IMR-90 (cell line): ENCODE results near the gene PRKCA. TPM values are rescaled to one million over a fixed set of nuclear protein-coding genes. Genes with fewer than 3 reads are reported as not detected.

ENCODE experiments used
- ATAC-seq: fragments of 200-7000 bp; cut with Tn5 transposase; 2 replicates; pipeline ENCODE4 v1.9.1; 2020; ENCODE audit warnings: low read depth, mild to moderate bottlenecking, moderate library complexity
- BruUV-seq: library from RNA; stranded (reverse); fragments of 400-500 nt; replicated peaks from 2 replicates; lab custom pipeline; 2021; lab: Mats Ljungman, UMichigan
- CTCF ChIA-PET: fragments of 300-600 bp; formaldehyde crosslinking; extraction: SDS; loops from one replicate; lab custom pipeline; 2021; ENCODE audit warnings: antibody characterized with exemption; lab: Yijun Ruan, JAX
- POLR2A ChIA-PET: fragments of 300-600 bp; sonication (Branson Sonifier 250); formaldehyde crosslinking; loops from one replicate; lab custom pipeline; 2022; ENCODE audit warnings: antibody characterized with exemption; ENCODE audit not compliant: unreplicated experiment; lab: Charles Lee
- DNase-seq: peaks from one replicate; pipeline ENCODE4 v3.0.0; 2013
- H2AFZ ChIP-seq: replicated peaks from 2 replicates; pipeline ENCODE3; 2013; ENCODE audit warnings: low read length, mild to moderate bottlenecking; ENCODE audit not compliant: poor library complexity
- H2AK5ac ChIP-seq: 2 replicates; pipeline ENCODE4 v1.6.1; 2013; ENCODE audit warnings: low read depth, low read length, inconsistent platforms
- H2AK9ac ChIP-seq: replicated peaks from 2 replicates; pipeline ENCODE3; 2013; ENCODE audit warnings: mild to moderate bottlenecking, low read depth, low read length, moderate library complexity; ENCODE audit not compliant: poor library complexity
- H2BK120ac ChIP-seq: 2 replicates; pipeline ENCODE4 v1.6.1; 2013; ENCODE audit warnings: low read depth, low read length, inconsistent platforms
- H2BK15ac ChIP-seq: 3 replicates; pipeline ENCODE4 v1.6.1; 2013; ENCODE audit warnings: low read depth, low read length, inconsistent platforms
- H2BK20ac ChIP-seq: 2 replicates; pipeline ENCODE4 v1.6.1; 2013; ENCODE audit warnings: low read depth, mild to moderate bottlenecking, inconsistent platforms, low read length, moderate library complexity
- H2BK5ac ChIP-seq: 2 replicates; pipeline ENCODE4 v1.6.1; 2013; ENCODE audit warnings: mild to moderate bottlenecking, low read depth, low read length, inconsistent platforms; ENCODE audit not compliant: poor library complexity, severe bottlenecking
- H3K14ac ChIP-seq: replicated peaks from 2 replicates; pipeline ENCODE4 v1.6.1; 2013; ENCODE audit warnings: low read depth, low read length, inconsistent platforms
- H3K18ac ChIP-seq: 2 replicates; pipeline ENCODE4 v1.6.1; 2013; ENCODE audit warnings: low read depth, low read length, control low read depth
- H3K23ac ChIP-seq: 2 replicates; pipeline ENCODE4 v1.6.1; 2013; ENCODE audit warnings: low read depth, low read length, inconsistent platforms
- H3K27ac ChIP-seq: 2 replicates; pipeline ENCODE4 v1.5.1; 2013; ENCODE audit warnings: mild to moderate bottlenecking, control low read depth, low read length; ENCODE audit not compliant: insufficient read depth
- H3K27me3 ChIP-seq: 2 replicates; pipeline ENCODE4 v1.6.1; 2013; ENCODE audit warnings: low read length; ENCODE audit not compliant: control insufficient read depth, insufficient read depth
- H3K36me3 ChIP-seq: 2 replicates; pipeline ENCODE4 v1.6.1; 2013; ENCODE audit warnings: low read length, mixed read lengths; ENCODE audit not compliant: control insufficient read depth, insufficient read depth
- H3K4ac ChIP-seq: 2 replicates; pipeline ENCODE4 v1.6.1; 2013; ENCODE audit warnings: low read depth, low read length, inconsistent platforms
- H3K4me1 ChIP-seq: 2 replicates; pipeline ENCODE4 v1.6.1; 2013; ENCODE audit warnings: low read length, mixed read lengths; ENCODE audit not compliant: control insufficient read depth, insufficient read depth
- H3K4me2 ChIP-seq: 2 replicates; pipeline ENCODE4 v1.6.1; 2013; ENCODE audit warnings: low read depth, mild to moderate bottlenecking, control low read depth, low read length, moderate library complexity
- H3K4me3 ChIP-seq: 2 replicates; pipeline ENCODE4 v1.5.1; 2013; ENCODE audit warnings: low read depth, mild to moderate bottlenecking, control low read depth, low read length, moderate library complexity; ENCODE audit not compliant: insufficient read depth
- H3K56ac ChIP-seq: 2 replicates; pipeline ENCODE4 v1.6.1; 2013; ENCODE audit warnings: low read length, inconsistent platforms; ENCODE audit not compliant: insufficient read depth; ENCODE audit errors: extremely low read depth
- H3K79me1 ChIP-seq, 2 experiments: 2 replicates each; pipeline ENCODE4 v1.6.1; 2013; ENCODE audit warnings: low read length in 2 of 2, inconsistent platforms in 1 of 2, low read depth in 1 of 2
- H3K9ac ChIP-seq: 2 replicates; pipeline ENCODE4 v1.6.1; 2013; ENCODE audit warnings: low read depth, low read length, control low read depth
- H3K9me1 ChIP-seq: 2 replicates; pipeline ENCODE4 v1.6.1; 2013; ENCODE audit warnings: low read length, inconsistent platforms; ENCODE audit not compliant: insufficient read depth
- H3K9me3 ChIP-seq: 2 replicates; pipeline ENCODE4 v1.6.1; 2013; ENCODE audit warnings: low read length; ENCODE audit not compliant: control insufficient read depth, insufficient read depth
- H4K20me1 ChIP-seq: 2 replicates; pipeline ENCODE4 v1.6.1; 2013; ENCODE audit warnings: low read length, inconsistent platforms; ENCODE audit not compliant: insufficient read depth
- H4K5ac ChIP-seq: 2 replicates; pipeline ENCODE4 v1.6.1; 2013; ENCODE audit warnings: mild to moderate bottlenecking, low read depth, low read length, control low read depth
- H4K8ac ChIP-seq, 2 experiments: 2 replicates each; pipeline ENCODE4 v1.6.1; 2013; ENCODE audit warnings: low read depth in 2 of 2, low read length in 2 of 2, control low read depth in 1 of 2, inconsistent platforms in 1 of 2
- H4K91ac ChIP-seq: 2 replicates; pipeline ENCODE4 v1.6.1; 2013; ENCODE audit warnings: low read depth, low read length, inconsistent platforms; ENCODE audit not compliant: insufficient read depth
- CEBPB ChIP-seq: IDR thresholded peaks from 2 replicates; pipeline ENCODE4 v1.6.1; 2012; ENCODE audit warnings: low read depth, low read length, improper control_type of control experiment
- CHD1 ChIP-seq: IDR thresholded peaks from 2 replicates; pipeline ENCODE4 v1.6.1; 2012; ENCODE audit warnings: low read depth, low read length, improper control_type of control experiment
- FOS ChIP-seq: fragments of 150-350 bp; IDR thresholded peaks from 2 replicates; pipeline ENCODE4 v1.6.1; 2016; ENCODE audit warnings: low read depth, low read length
- MAFK ChIP-seq: IDR thresholded peaks from 2 replicates; pipeline ENCODE4 v1.6.1; 2012; ENCODE audit warnings: low read depth, low read length, improper control_type of control experiment
- MXI1 ChIP-seq: IDR thresholded peaks from 2 replicates; pipeline ENCODE4 v1.6.1; 2012; ENCODE audit warnings: low read depth, mild to moderate bottlenecking, low read length, moderate library complexity, borderline replicate concordance
- RFX5 ChIP-seq: IDR thresholded peaks from 2 replicates; pipeline ENCODE4 v1.8.0; 2012; ENCODE audit warnings: low read depth, mild to moderate bottlenecking, low read length, moderate library complexity
- WGBS, 2 experiments: methylation state at CpG; one replicate each; pipeline versions ENCODE4 v1.1.5 to v1.1.7; 2013; ENCODE audit warnings: missing lambda C conversion rate in 2 of 2; ENCODE audit not compliant: insufficient read length in 1 of 2; ENCODE audit errors: extremely low coverage in 2 of 2; 5-methylcytosine and 5-hydroxymethylcytosine counted together
- dilution Hi-C: fragments of 300-500 bp; cut with HindIII; formaldehyde crosslinking; loops from one replicate; pipeline ENCODE4 v1.14.3; 2018; ENCODE audit warnings: low sequenced_read_pairs; ENCODE audit not compliant: unreplicated experiment
- in situ Hi-C: fragments of 300-500 bp; cut with MboI; formaldehyde crosslinking; loops from 3 replicates; pipeline ENCODE4 v1.14.3; 2019; ENCODE audit warnings: low sequenced_read_pairs, inconsistent platforms, mixed read lengths
- intact Hi-C: fragments of 100-400 bp; cut with micrococcal nuclease; formaldehyde crosslinking; loops from 2 replicates; pipeline ENCODE4 v1.10.0; 2022
- polyA plus RNA-seq, 3 experiments: library from polyadenylated mRNA; depleted of rRNA; stranded (reverse); fragments of >200 nt; gene quantifications; 2 replicates each; pipeline ENCODE4 v1.2.3, GENCODE V29; 2012; ENCODE audit warnings: low replicate concordance in 1 of 3
- total RNA-seq: library from RNA; depleted of rRNA; stranded (reverse); fragments of >200 nt; gene quantifications from 2 replicates; pipeline ENCODE4 v1.2.3, GENCODE V29; 2012

PRKCA gene
- total and polyA plus RNA-seq, 2 of the 4 experiments (the other 2 are of a cell fraction): 31.0 to 46.0 TPM

- WGBS, 2 experiments: 63% methylated on average over 1 of the region's 6 CpGs; no CpG with 5 or more reads in 1 of the 2 experiments
These were observed 35.6 kb downstream of the PRKCA start for GRCh38 chr17:66337866-66338485.

More at GRCh38 chr17:66337866-66338485, 35.6 kb downstream of the PRKCA start:
- intact Hi-C loops (no loop called here), in situ Hi-C loops (no loop called here), dilution Hi-C loops (no loop called here)
- H4K8ac ChIP-seq: no peak overlapping the region
- no peak overlapping the region for H4K5ac ChIP-seq
- H2AK5ac ChIP-seq: no peak overlapping the region
- H3K4ac ChIP-seq: no peak overlapping the region
- H3K27ac ChIP-seq: no peak overlapping the region
- H3K9me3 ChIP-seq: no peaks in the 10 kb centered on the region
- 0 out of 2 replicates have a peak, but pooled peaks cover 1% of the 10 kb centered on the region for H3K36me3 ChIP-seq
- no peak overlapping the region for H2AFZ ChIP-seq
- no peak overlapping the region for H2BK120ac ChIP-seq
- no peak overlapping the region for H3K4me3 ChIP-seq
- no peak overlapping the region for H3K18ac ChIP-seq
- no peak overlapping the region for H2BK15ac ChIP-seq
- no peak for TF ChIP-seq RFX5
- TF ChIP-seq CHD1: no peak
- TF ChIP-seq MAFK: no peak
- no peak for TF ChIP-seq CEBPB
- no peak for TF ChIP-seq MXI1
- TF ChIP-seq FOS: no peak
- no peaks in the 10 kb centered on the region for H3K27me3 ChIP-seq
- ChIA-PET CTCF (no interaction called here), POLR2A (no interaction called here)
- no peak overlapping the region for H2AK9ac ChIP-seq
- H3K79me1 ChIP-seq: peaks cover 27 to 72% of the 10 kb centered on the region in 2 experiments
- no peak overlapping the region for H3K23ac ChIP-seq
- H3K9ac ChIP-seq: no peak overlapping the region
- H3K9me1 ChIP-seq: peaks cover 12% of the 10 kb centered on the region; the same call in 1 of the 2 replicates
- ATAC-seq (no peak), DNase-seq (no peak)
- no peak overlapping the region for H4K91ac ChIP-seq
- H4K20me1 ChIP-seq: peaks cover 34% of the 10 kb centered on the region; the same call in 1 of the 2 replicates
- H2BK20ac ChIP-seq: no peak overlapping the region
- no peak overlapping the region for H3K56ac ChIP-seq
- no TSS peak for BruUV-seq
- no peak overlapping the region for H2BK5ac ChIP-seq
- H3K4me1 ChIP-seq: peaks cover 13% of the 10 kb centered on the region
- 0 out of 2 replicates have a peak overlapping the region, but pooled peaks have one; percentile 14 for H3K14ac ChIP-seq
- H3K4me2 ChIP-seq: no peak overlapping the region
